ENCODE data around the gene BRIP1. TPM values are rescaled to one million over a fixed set of nuclear protein-coding genes. Genes with fewer than 3 reads are reported as not detected.

BRIP1 gene
- total RNA-seq, 1 donor from 2014 or later: 6.4 TPM

DNA sequence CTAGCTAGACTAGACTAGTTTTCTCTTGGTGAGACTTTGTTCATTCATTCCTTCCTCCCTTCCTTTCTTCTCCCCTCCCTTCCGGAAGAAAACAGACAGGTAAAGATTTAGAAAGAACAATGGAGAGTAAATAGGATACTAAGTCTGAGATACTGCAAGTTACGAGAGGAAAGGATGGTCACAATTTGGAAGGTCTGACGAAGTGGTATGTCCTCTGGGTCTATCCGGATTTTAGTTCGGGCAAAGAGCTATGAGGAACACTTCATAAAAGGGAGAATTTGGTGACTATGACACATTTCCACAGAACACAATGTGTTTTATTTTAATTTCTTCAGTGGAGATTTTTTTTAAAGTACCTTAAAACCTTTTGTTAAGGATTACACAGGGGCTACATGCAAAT lies 107.7 kb downstream of the BRIP1 start:
- no peaks in the 10 kb centered on the region for H3K27me3 ChIP-seq (ENCODE audit: insufficient read depth, low read length)
- TF ChIP-seq EZH2 (IDR thresholded peaks at IDR 0.05; ENCODE audit: insufficient read depth, low read length): no peak
- TF ChIP-seq, protein P1, sequence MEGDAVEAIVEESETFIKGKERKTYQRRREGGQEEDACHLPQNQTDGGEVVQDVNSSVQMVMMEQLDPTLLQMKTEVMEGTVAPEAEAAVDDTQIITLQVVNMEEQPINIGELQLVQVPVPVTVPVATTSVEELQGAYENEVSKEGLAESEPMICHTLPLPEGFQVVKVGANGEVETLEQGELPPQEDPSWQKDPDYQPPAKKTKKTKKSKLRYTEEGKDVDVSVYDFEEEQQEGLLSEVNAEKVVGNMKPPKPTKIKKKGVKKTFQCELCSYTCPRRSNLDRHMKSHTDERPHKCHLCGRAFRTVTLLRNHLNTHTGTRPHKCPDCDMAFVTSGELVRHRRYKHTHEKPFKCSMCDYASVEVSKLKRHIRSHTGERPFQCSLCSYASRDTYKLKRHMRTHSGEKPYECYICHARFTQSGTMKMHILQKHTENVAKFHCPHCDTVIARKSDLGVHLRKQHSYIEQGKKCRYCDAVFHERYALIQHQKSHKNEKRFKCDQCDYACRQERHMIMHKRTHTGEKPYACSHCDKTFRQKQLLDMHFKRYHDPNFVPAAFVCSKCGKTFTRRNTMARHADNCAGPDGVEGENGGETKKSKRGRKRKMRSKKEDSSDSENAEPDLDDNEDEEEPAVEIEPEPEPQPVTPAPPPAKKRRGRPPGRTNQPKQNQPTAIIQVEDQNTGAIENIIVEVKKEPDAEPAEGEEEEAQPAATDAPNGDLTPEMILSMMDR (IDR thresholded peaks at IDR 0.05; ENCODE audit: insufficient read depth, low read depth, low read length): no peak
- no peak overlapping the region for H3K27ac Mint-ChIP-seq (ENCODE audit: unreplicated experiment)
- H3K9me3 Mint-ChIP-seq (ENCODE audit: unreplicated experiment): no peaks in the 10 kb centered on the region
- no peak for FAIRE-seq
- no peak overlapping the region for H3K27ac ChIP-seq (ENCODE audit: low read depth, low read length)
- DNase-seq (ENCODE audit: low read depth): no peak
- H4K20me1 ChIP-seq (ENCODE audit: insufficient read depth, low read length): no peaks in the 10 kb centered on the region
- no peak overlapping the region for H3K4me3 ChIP-seq (ENCODE audit: insufficient read depth, low read depth, low read length)
- H3K4me1 Mint-ChIP-seq (ENCODE audit: low read depth, unreplicated experiment): no peaks in the 10 kb centered on the region
- H3K79me2 ChIP-seq (ENCODE audit: insufficient read depth, low read length): no peaks in the 10 kb centered on the region
- no peak overlapping the region for H2AFZ ChIP-seq (ENCODE audit: low read depth, low read length)
- H3K36me3 ChIP-seq (ENCODE audit: insufficient read depth, low read length): no peaks in the 10 kb centered on the region
- H3K9me3 ChIP-seq (ENCODE audit: insufficient read depth, low read depth, low read length): no peaks in the 10 kb centered on the region
- H3K27me3 Mint-ChIP-seq (ENCODE audit: low read depth, unreplicated experiment): no peaks in the 10 kb centered on the region
- peaks cover 4% of the 10 kb centered on the region for H3K36me3 Mint-ChIP-seq (ENCODE audit: low read depth, unreplicated experiment)
- no peaks in the 10 kb centered on the region for H3K4me1 ChIP-seq (ENCODE audit: insufficient read depth, low read length)
- no peak overlapping the region for H3K4me3 Mint-ChIP-seq (ENCODE audit: unreplicated experiment)
- no peak overlapping the region for H3K4me2 ChIP-seq (ENCODE audit: low read length)
- no peak overlapping the region for H3K9ac ChIP-seq (ENCODE audit: low read length)

DNA sequence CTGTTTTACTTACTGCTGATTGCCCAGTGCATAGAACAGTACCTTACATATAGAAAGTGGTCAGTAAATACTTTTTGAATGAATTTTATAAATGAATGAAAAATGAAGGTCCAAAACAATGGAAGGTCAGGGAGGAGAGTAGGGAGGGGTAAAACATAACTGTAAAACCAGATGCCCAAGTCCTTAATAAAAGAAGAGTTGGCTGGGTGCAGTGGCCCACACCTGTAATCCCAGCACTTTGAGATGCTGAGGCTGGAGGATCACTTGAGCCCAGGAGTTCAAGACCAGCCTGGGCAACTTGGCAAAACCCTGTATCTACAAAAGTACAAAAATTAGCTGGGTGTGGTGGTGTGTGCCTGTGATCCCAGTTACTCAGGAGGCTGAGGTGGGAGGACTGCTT lies 108.2 kb downstream of the BRIP1 start:
- H3K4me1 Mint-ChIP-seq (ENCODE audit: low read depth, unreplicated experiment): no peaks in the 10 kb centered on the region
- H3K4me1 ChIP-seq (ENCODE audit: insufficient read depth, low read length): no peaks in the 10 kb centered on the region
- no peak overlapping the region for H2AFZ ChIP-seq (ENCODE audit: low read depth, low read length)
- no peak for FAIRE-seq
- peaks cover 4% of the 10 kb centered on the region for H3K36me3 Mint-ChIP-seq (ENCODE audit: low read depth, unreplicated experiment)
- H3K4me3 Mint-ChIP-seq (ENCODE audit: unreplicated experiment): no peak overlapping the region
- no peaks in the 10 kb centered on the region for H3K27me3 ChIP-seq (ENCODE audit: insufficient read depth, low read length)
- no peaks in the 10 kb centered on the region for H3K9me3 ChIP-seq (ENCODE audit: insufficient read depth, low read depth, low read length)
- TF ChIP-seq, protein P1 (IDR thresholded peaks at IDR 0.05; ENCODE audit: insufficient read depth, low read depth, low read length): no peak
- no peak for TF ChIP-seq EZH2 (IDR thresholded peaks at IDR 0.05; ENCODE audit: insufficient read depth, low read length)
- H3K27ac Mint-ChIP-seq (ENCODE audit: unreplicated experiment): no peak overlapping the region
- H3K9me3 Mint-ChIP-seq (ENCODE audit: unreplicated experiment): no peaks in the 10 kb centered on the region
- H3K4me3 ChIP-seq (ENCODE audit: insufficient read depth, low read depth, low read length): no peak overlapping the region
- H3K27ac ChIP-seq (ENCODE audit: low read depth, low read length): no peak overlapping the region
- H3K9ac ChIP-seq (ENCODE audit: low read length): no peak overlapping the region
- H3K36me3 ChIP-seq (ENCODE audit: insufficient read depth, low read length): no peaks in the 10 kb centered on the region
- H3K4me2 ChIP-seq (ENCODE audit: low read length): no peak overlapping the region
- no peaks in the 10 kb centered on the region for H3K27me3 Mint-ChIP-seq (ENCODE audit: low read depth, unreplicated experiment)
- DNase-seq (ENCODE audit: low read depth): no peak
- no peaks in the 10 kb centered on the region for H3K79me2 ChIP-seq (ENCODE audit: insufficient read depth, low read length)
- H4K20me1 ChIP-seq (ENCODE audit: insufficient read depth, low read length): no peaks in the 10 kb centered on the region

DNA sequence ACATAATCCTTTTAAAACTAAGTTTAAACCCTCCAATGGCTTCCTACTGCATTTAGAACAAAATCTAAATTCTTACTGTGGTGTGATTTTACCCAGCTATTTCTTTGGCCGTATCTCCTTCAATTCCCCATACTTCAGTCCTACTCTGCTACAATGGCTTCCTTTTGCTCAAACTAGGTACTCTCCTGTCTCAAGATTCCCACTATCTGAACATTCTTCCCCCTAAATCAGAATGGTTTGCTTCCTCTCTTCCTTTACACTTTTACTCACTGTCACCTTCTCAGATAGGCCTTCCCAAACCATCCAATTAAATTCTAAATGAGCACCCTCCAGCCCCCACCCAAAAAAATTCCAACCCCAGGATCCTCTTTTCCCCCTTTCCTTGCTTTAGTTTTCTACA lies 109.2 kb downstream of the BRIP1 start:
- Histone ChIP-seq H3K27ac (ENCODE audit: low read depth, low read length) (no peak overlapping the region), H2AFZ (ENCODE audit: low read depth, low read length) (no peak overlapping the region), H3K4me2 (ENCODE audit: low read length) (no peak overlapping the region), H3K27me3 (ENCODE audit: insufficient read depth, low read length) (no peaks in the 10 kb centered on the region), H3K4me3 (ENCODE audit: insufficient read depth, low read depth, low read length) (no peak overlapping the region), H3K79me2 (ENCODE audit: insufficient read depth, low read length) (no peaks in the 10 kb centered on the region), H3K9me3 (ENCODE audit: insufficient read depth, low read depth, low read length) (no peaks in the 10 kb centered on the region), H3K4me1 (ENCODE audit: insufficient read depth, low read length) (no peaks in the 10 kb centered on the region), H4K20me1 (ENCODE audit: insufficient read depth, low read length) (no peaks in the 10 kb centered on the region), H3K36me3 (ENCODE audit: insufficient read depth, low read length) (no peaks in the 10 kb centered on the region), H3K9ac (ENCODE audit: low read length) (no peak overlapping the region)
- DNase-seq (ENCODE audit: low read depth): no peak
- H3K27ac Mint-ChIP-seq (ENCODE audit: unreplicated experiment): no peak overlapping the region
- no peak for FAIRE-seq
- H3K4me1 Mint-ChIP-seq (ENCODE audit: low read depth, unreplicated experiment): no peaks in the 10 kb centered on the region
- H3K4me3 Mint-ChIP-seq (ENCODE audit: unreplicated experiment): no peak overlapping the region
- H3K9me3 Mint-ChIP-seq (ENCODE audit: unreplicated experiment): no peaks in the 10 kb centered on the region
- no peaks in the 10 kb centered on the region for H3K27me3 Mint-ChIP-seq (ENCODE audit: low read depth, unreplicated experiment)
- H3K36me3 Mint-ChIP-seq (ENCODE audit: low read depth, unreplicated experiment): peaks cover 4% of the 10 kb centered on the region
- TF ChIP-seq, protein P1 (IDR thresholded peaks at IDR 0.05; ENCODE audit: insufficient read depth, low read depth, low read length): no peak
- no peak for TF ChIP-seq EZH2 (IDR thresholded peaks at IDR 0.05; ENCODE audit: insufficient read depth, low read length)
